ENCODE results near the gene PIK3R6. TPM values are rescaled to one million over a fixed set of nuclear protein-coding genes. Genes with fewer than 3 reads are reported as not detected.

The PIK3R6 gene
- total and polyA plus RNA-seq, 10 of the 15 experiments (the other 5 are each of a cell fraction or from before 2014, with no cell fraction given) = 6.7 to 146 (median 68.2) TPM

DNA sequence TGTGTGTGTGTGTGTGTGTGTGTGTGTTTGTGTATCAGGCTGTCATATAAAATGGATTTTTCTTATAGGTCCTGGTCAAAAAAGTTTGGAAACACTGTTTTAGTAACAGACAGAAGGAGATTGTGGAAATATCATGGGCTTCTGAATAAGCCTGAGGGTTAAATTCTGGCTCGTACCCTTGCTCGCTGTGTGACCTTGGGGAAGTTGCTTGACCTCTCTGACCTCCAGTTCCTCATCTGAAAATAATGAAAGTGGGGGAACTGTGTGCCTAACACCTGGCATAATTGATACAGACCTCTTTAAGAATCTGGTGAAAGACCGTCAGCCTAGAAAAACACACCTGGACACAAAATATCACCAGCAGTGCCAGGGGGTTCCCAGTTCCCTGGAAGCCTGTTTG lies 25.6 kb upstream of the PIK3R6 start (continued):
- TF ChIP-seq USF2 (IDR thresholded peaks at IDR 0.05; ENCODE audit: borderline replicate concordance, low read depth, low read length) = no peak
- no peak for TF ChIP-seq IKZF1 (conservative IDR thresholded peaks at IDR 0.05)
- TF ChIP-seq GABPA (IDR thresholded peaks at IDR 0.05; ENCODE audit: low read depth) = no peak
- no peak for TF ChIP-seq RELA (IDR thresholded peaks at IDR 0.05; ENCODE audit: borderline replicate concordance, partially characterized antibody)
- no peak for TF ChIP-seq STAT1 (conservative IDR thresholded peaks at IDR 0.05)
- no peak for TF ChIP-seq TCF12 (IDR thresholded peaks at IDR 0.05; ENCODE audit: low read depth, low read length)
- TF ChIP-seq, protein P1, sequence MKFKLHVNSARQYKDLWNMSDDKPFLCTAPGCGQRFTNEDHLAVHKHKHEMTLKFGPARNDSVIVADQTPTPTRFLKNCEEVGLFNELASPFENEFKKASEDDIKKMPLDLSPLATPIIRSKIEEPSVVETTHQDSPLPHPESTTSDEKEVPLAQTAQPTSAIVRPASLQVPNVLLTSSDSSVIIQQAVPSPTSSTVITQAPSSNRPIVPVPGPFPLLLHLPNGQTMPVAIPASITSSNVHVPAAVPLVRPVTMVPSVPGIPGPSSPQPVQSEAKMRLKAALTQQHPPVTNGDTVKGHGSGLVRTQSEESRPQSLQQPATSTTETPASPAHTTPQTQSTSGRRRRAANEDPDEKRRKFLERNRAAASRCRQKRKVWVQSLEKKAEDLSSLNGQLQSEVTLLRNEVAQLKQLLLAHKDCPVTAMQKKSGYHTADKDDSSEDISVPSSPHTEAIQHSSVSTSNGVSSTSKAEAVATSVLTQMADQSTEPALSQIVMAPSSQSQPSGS (IDR thresholded peaks at IDR 0.05; ENCODE audit: low read length) = no peak
- no peak for TF ChIP-seq ZNF207 (IDR thresholded peaks at IDR 0.05; ENCODE audit: borderline replicate concordance)
- TF ChIP-seq KAT2A (conservative IDR thresholded peaks at IDR 0.05; ENCODE audit: control insufficient read depth, low read depth, low read length) = no peak
- TF ChIP-seq TAF1 (IDR thresholded peaks at IDR 0.05; ENCODE audit: borderline replicate concordance, low read depth, low read length) = no peak
- TF ChIP-seq ZBTB33 (IDR thresholded peaks at IDR 0.05) = no peak
- no peak for TF ChIP-seq EZH2 (IDR thresholded peaks at IDR 0.05; ENCODE audit: borderline replicate concordance, control insufficient read depth, low read depth, low read length)
- 0 out of 2 replicates have a peak, but pooled peaks have one; percentile 68 for TF ChIP-seq KDM1A (IDR thresholded peaks at IDR 0.05; ENCODE audit: borderline replicate concordance)

Measured in GM12878 (cell line).